Measurements from ENCODE around the gene INHBB. TPM values are rescaled to one million over a fixed set of nuclear protein-coding genes. Genes with fewer than 3 reads are reported as not detected.

Gene INHBB
- total and polyA plus RNA-seq, 9 of the 15 experiments (the other 6 are each of a cell fraction or from before 2014, with no cell fraction given) = not detected

GRCh38 chr2:120312860-120313694 is 32.9 kb upstream of the INHBB start (continued):
- TF ChIP-seq RERE (CRISPR knock-in tag; IDR thresholded peaks at IDR 0.05; ENCODE audit: borderline replicate concordance) = no peak
- peak; percentile 53 for TF ChIP-seq CREM (IDR thresholded peaks at IDR 0.05; ENCODE audit: low read depth)
- no peak for TF ChIP-seq STAT6 (CRISPR knock-in tag; IDR thresholded peaks at IDR 0.05)
- TF ChIP-seq SP1 (CRISPR knock-in tag; IDR thresholded peaks at IDR 0.05) = no peak
- TF ChIP-seq NFIX (CRISPR knock-in tag; IDR thresholded peaks at IDR 0.05; ENCODE audit: low read depth) = no peak
- TF ChIP-seq TBL1XR1 (IDR thresholded peaks at IDR 0.05; ENCODE audit: low read length in 2 of 2) = no peak
- no peak for TF ChIP-seq EHMT2 (IDR thresholded peaks at IDR 0.05)
- TF ChIP-seq ZNF277 (CRISPR knock-in tag; IDR thresholded peaks at IDR 0.05; ENCODE audit: borderline replicate concordance) = no peak
- TF ChIP-seq SMC3 (conservative IDR thresholded peaks at IDR 0.05; ENCODE audit: insufficient read depth, low read depth, low read length) = peak; percentile 83
- no peak for TF ChIP-seq LCOR (CRISPR knock-in tag; IDR thresholded peaks at IDR 0.05)
- TF ChIP-seq POLR2H (tag; IDR thresholded peaks at IDR 0.05; ENCODE audit: low read depth) = no peak
- no peak for TF ChIP-seq NELFE (IDR thresholded peaks at IDR 0.05; ENCODE audit: insufficient read depth, insufficient read length)
- TF ChIP-seq ZNF445 (CRISPR knock-in tag; IDR thresholded peaks at IDR 0.05; ENCODE audit: low read depth) = no peak
- TF ChIP-seq, protein P1, sequence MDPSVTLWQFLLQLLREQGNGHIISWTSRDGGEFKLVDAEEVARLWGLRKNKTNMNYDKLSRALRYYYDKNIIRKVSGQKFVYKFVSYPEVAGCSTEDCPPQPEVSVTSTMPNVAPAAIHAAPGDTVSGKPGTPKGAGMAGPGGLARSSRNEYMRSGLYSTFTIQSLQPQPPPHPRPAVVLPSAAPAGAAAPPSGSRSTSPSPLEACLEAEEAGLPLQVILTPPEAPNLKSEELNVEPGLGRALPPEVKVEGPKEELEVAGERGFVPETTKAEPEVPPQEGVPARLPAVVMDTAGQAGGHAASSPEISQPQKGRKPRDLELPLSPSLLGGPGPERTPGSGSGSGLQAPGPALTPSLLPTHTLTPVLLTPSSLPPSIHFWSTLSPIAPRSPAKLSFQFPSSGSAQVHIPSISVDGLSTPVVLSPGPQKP (CRISPR knock-in tag; IDR thresholded peaks at IDR 0.05) = no peak
- no peak for TF ChIP-seq TCFL5 (CRISPR knock-in tag; conservative IDR thresholded peaks at IDR 0.05)
- no peak for TF ChIP-seq HDAC1 (IDR thresholded peaks at IDR 0.05)

All from K562 (cell line).